PC-9 (cell line): ENCODE data around the gene MSH3. TPM values are rescaled to one million over a fixed set of nuclear protein-coding genes. Genes with fewer than 3 reads are reported as not detected.

Experiments used
- BruUV-seq: library from RNA; stranded (reverse); fragments of 400-500 nt; replicated peaks from 2 replicates; lab custom pipeline; 2021; lab: Mats Ljungman, UMichigan
- CTCF ChIA-PET: fragments of 300-600 bp; sonication (Branson Sonifier 250); formaldehyde crosslinking; loops from one replicate; lab custom pipeline; 2022; ENCODE audit warnings: antibody characterized with exemption; lab: Charles Lee
- POLR2A ChIA-PET: fragments of 300-600 bp; sonication (Branson Sonifier 250); formaldehyde crosslinking; loops from one replicate; lab custom pipeline; 2022; ENCODE audit warnings: antibody characterized with exemption; ENCODE audit not compliant: unreplicated experiment; lab: Charles Lee
- DNase-seq, 2 experiments: peaks; one replicate each; pipeline versions ENCODE4 v3.0.0 to v3.0.0-alpha.2; 2015 to 2022; ENCODE audit warnings: mixed read lengths in 1 of 2
- H2AFZ ChIP-seq: fragments of 200-600 bp; sonication (generic); 2 replicates; pipeline ENCODE4 v1.8.1; 2017; ENCODE audit warnings: antibody characterized with exemption
- H3F3A ChIP-seq: fragments of 200-600 bp; sonication (generic); 2 replicates; pipeline ENCODE4 v1.8.1; 2017; ENCODE audit warnings: antibody characterized with exemption, mild to moderate bottlenecking, low read depth; ENCODE audit not compliant: insufficient read depth
- H3K27ac ChIP-seq: fragments of 200-600 bp; sonication (generic); 2 replicates; pipeline ENCODE4 v1.6.1; 2016; ENCODE audit warnings: mixed run types
- H3K27me3 ChIP-seq: fragments of 200-600 bp; sonication (generic); 2 replicates; pipeline ENCODE4 v1.6.1; 2016; ENCODE audit warnings: low read depth, mixed run types; ENCODE audit not compliant: insufficient read depth
- H3K36me3 ChIP-seq: fragments of 200-600 bp; sonication (generic); 2 replicates; pipeline ENCODE4 v1.6.1; 2016; ENCODE audit warnings: low read depth, mixed run types
- H3K4me1 ChIP-seq: fragments of 200-600 bp; sonication (generic); replicated peaks from 2 replicates; pipeline ENCODE4 v1.6.1; 2016; ENCODE audit warnings: mixed run types; ENCODE audit not compliant: insufficient read depth
- H3K4me2 ChIP-seq: fragments of 200-600 bp; sonication (generic); 2 replicates; pipeline ENCODE4 v1.6.1; 2017; ENCODE audit warnings: mixed run types
- H3K4me3 ChIP-seq: fragments of 200-600 bp; sonication (generic); 2 replicates; pipeline ENCODE4 v1.6.1; 2016; ENCODE audit warnings: mixed run types
- H3K79me2 ChIP-seq: fragments of 200-600 bp; sonication (generic); 2 replicates; pipeline ENCODE4 v1.6.1; 2017; ENCODE audit warnings: low read depth, mixed run types
- H3K9me2 ChIP-seq: fragments of 200-600 bp; sonication (generic); 2 replicates; pipeline ENCODE4 v1.8.1; 2017; ENCODE audit warnings: mild to moderate bottlenecking; ENCODE audit not compliant: insufficient read depth
- H3K9me3 ChIP-seq: fragments of 200-600 bp; sonication (generic); 2 replicates; pipeline ENCODE4 v1.8.1; 2016; ENCODE audit warnings: low read depth; ENCODE audit not compliant: insufficient read depth
- H4K20me1 ChIP-seq: fragments of 200-600 bp; sonication (generic); 2 replicates; pipeline ENCODE4 v1.8.1; 2017; ENCODE audit not compliant: insufficient read depth
- CTCF ChIP-seq: fragments of 200-600 bp; sonication (generic); conservative IDR thresholded peaks from 2 replicates; pipeline ENCODE4 v1.6.1; 2017; ENCODE audit warnings: mixed run types, antibody characterized with exemption, mild to moderate bottlenecking, moderate library complexity
- EZH2 ChIP-seq: fragments of 200-600 bp; sonication (generic); IDR thresholded peaks from 2 replicates; pipeline ENCODE4 v1.8.0; 2017; ENCODE audit warnings: antibody characterized with exemption, low read depth
- intact Hi-C: fragments of 100-400 bp; cut with micrococcal nuclease; formaldehyde crosslinking; loops from one replicate; pipeline ENCODE4 v1.10.0; 2022; ENCODE audit not compliant: unreplicated experiment
- total RNA-seq: library from RNA; stranded (reverse); gene quantifications from 2 replicates; pipeline ENCODE4 v1.2.3, GENCODE V29; 2021

MSH3 gene
- total RNA-seq, 1 experiment from 2014 or later: 16.9 TPM

- CTCF ChIA-PET: interaction anchor here (0.6 kb wide), 2 partner anchors 262 to 302 kb away, joined by 3 read pairs; no protein-coding TSS in a partner anchor
- H2AFZ ChIP-seq: no peak overlapping the region
- no peak for DNase-seq
- H3K27ac ChIP-seq: no peak overlapping the region
- POLR2A ChIA-PET: interaction anchor here (0.6 kb wide), 1 partner anchor 1204 kb away, joined by 3 read pairs; no protein-coding TSS in a partner anchor
- no peaks in the 10 kb centered on the region for H4K20me1 ChIP-seq
- H3K79me2 ChIP-seq: no peaks in the 10 kb centered on the region
- TF ChIP-seq CTCF: no peak
- no peak for TF ChIP-seq EZH2
- no peak overlapping the region for H3K4me3 ChIP-seq
- no peaks in the 10 kb centered on the region for H3K36me3 ChIP-seq
- H3K9me3 ChIP-seq: no peaks in the 10 kb centered on the region
- no peaks in the 10 kb centered on the region for H3K4me1 ChIP-seq
- H3K4me2 ChIP-seq: no peak overlapping the region
- no peaks in the 10 kb centered on the region for H3K9me2 ChIP-seq
- H3F3A ChIP-seq: no peaks in the 10 kb centered on the region
- intact Hi-C loops: no loop called here
- no TSS peak for BruUV-seq
- no peaks in the 10 kb centered on the region for H3K27me3 ChIP-seq
Measured at GRCh38 chr5:80810425-80810824, 156.0 kb downstream of the MSH3 start.

GRCh38 chr5:80816590-80816989, 162.1 kb downstream of the MSH3 start:
- Histone ChIP-seq H3F3A (no peaks in the 10 kb centered on the region), H4K20me1 (no peaks in the 10 kb centered on the region), H3K27ac (no peak overlapping the region), H3K4me3 (no peak overlapping the region), H3K27me3 (no peaks in the 10 kb centered on the region), H3K4me2 (no peak overlapping the region), H3K4me1 (no peaks in the 10 kb centered on the region), H3K9me3 (no peaks in the 10 kb centered on the region), H3K79me2 (no peaks in the 10 kb centered on the region), H2AFZ (no peak overlapping the region), H3K9me2 (0 out of 2 replicates have a peak, but pooled peaks cover 3% of the 10 kb centered on the region), H3K36me3 (no peaks in the 10 kb centered on the region)
- ChIA-PET CTCF (no interaction called here), POLR2A (no interaction called here)
- DNase-seq: no peak
- TF ChIP-seq CTCF: no peak
- no peak for TF ChIP-seq EZH2
- BruUV-seq: no TSS peak
- intact Hi-C loops: no loop called here

GRCh38 chr5:80820685-80821084, 166.2 kb downstream of the MSH3 start:
- H3K4me3 ChIP-seq: no peak overlapping the region
- ChIA-PET CTCF (no interaction called here), POLR2A (interaction anchor here (0.5 kb wide), 1 partner anchor 12 kb away, joined by 7 read pairs; no protein-coding TSS in a partner anchor)
- H2AFZ ChIP-seq: no peak overlapping the region
- no peaks in the 10 kb centered on the region for H3K9me3 ChIP-seq
- H3K9me2 ChIP-seq: 0 out of 2 replicates have a peak, but pooled peaks cover 3% of the 10 kb centered on the region
- no peaks in the 10 kb centered on the region for H3K4me1 ChIP-seq
- no peaks in the 10 kb centered on the region for H4K20me1 ChIP-seq
- no peak overlapping the region for H3K27ac ChIP-seq
- no peaks in the 10 kb centered on the region for H3K27me3 ChIP-seq
- DNase-seq: no peak
- intact Hi-C loops: no loop called here
- no peaks in the 10 kb centered on the region for H3K79me2 ChIP-seq
- no peak overlapping the region for H3K4me2 ChIP-seq
- BruUV-seq: no TSS peak
- TF ChIP-seq EZH2: no peak
- TF ChIP-seq CTCF: no peak
- no peaks in the 10 kb centered on the region for H3F3A ChIP-seq
- H3K36me3 ChIP-seq: no peaks in the 10 kb centered on the region
